HG02571 (cell line): ENCODE measurements around the gene LIN28B.
"Not testable (repeated sequence)": the region's sequence is repeated elsewhere in the genome, so short reads cannot be mapped to it uniquely, and the experiment has no call there.

Source experiments
- ATAC-seq: cut with Tn5 transposase; IDR thresholded peaks from one replicate; pipeline ENCODE4 v1.9.1; 2021; ENCODE audit warnings: mild to moderate bottlenecking, moderate library complexity; ENCODE audit not compliant: unreplicated experiment

The LIN28B gene

DNA sequence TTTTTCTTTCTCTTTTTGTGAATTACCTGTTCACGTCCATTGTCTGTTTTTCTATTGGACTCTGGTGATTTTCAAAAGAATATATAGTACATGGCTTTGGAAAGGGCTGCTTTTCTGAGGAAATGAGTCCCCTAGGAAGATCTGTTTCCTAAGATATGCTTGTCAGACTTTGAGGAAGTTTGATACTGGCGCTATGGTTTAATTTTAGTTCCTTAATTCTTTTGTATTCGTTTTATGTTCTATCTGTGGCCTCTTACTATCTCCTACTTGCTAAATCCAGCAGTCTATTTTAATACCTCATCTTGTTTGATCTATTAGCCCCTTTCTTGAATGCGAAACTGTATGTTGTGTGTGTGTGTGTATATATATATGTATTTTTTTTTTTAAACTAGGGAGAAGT is 101.9 kb downstream of the LIN28B start:
- no peak for ATAC-seq

DNA sequence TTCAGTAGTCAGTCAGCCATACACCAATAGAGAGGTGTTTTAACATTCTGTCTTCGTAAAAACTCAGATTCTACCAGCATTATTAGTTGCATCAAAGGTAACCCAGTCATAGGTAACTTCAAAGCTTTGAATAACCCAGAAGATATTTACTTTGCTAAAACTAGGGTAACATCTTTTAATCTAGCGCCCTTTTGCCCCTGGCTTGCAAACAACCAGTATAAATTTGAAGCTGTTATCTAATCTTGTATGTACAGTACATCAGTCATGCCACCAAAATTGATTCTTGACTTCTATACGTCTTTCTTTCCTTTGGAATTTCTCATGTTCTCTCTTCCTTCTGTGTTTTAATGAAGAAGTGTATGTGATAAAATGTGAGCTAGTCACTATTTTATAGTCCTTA is 109.3 kb downstream of the LIN28B start:
- no peak for ATAC-seq

DNA sequence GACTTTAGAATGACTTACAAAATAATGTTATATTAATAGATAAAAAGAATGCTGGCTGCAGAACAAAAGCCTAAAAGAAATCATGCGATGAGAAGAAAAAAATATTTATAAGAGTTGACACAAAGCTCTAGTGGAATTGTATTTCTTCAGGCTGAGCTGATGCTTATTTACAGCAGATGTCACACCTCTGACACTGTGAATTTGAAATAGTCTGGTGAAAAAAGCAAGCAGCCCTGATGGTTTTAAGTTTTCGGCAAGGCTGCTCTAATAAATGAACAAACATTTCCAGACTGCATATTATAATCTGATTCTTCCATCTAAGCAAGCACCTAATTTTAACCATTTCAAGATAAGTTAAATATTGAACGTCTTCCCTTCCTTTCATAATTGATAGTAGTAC is 109.9 kb downstream of the LIN28B start:
- ATAC-seq, result no peak

DNA sequence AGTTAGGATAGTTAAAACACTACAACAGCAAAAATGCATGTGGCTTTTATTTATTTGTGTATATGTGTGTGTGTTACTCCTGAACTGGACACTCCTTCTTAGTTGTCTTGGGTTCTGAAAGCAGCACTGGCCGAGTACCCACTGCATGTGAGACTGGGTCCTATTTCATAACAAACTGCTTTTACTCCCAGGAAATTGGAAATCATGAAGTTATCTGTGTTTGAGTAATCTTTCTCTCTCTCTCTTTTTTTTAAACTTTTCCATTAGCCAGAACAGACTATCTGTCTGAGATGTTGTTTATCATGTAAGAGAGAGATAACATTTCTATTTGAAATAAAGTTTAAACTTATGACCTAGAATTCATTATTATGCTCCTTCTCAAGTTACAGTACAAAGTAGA is 110.4 kb downstream of the LIN28B start:
- no peak for ATAC-seq

DNA sequence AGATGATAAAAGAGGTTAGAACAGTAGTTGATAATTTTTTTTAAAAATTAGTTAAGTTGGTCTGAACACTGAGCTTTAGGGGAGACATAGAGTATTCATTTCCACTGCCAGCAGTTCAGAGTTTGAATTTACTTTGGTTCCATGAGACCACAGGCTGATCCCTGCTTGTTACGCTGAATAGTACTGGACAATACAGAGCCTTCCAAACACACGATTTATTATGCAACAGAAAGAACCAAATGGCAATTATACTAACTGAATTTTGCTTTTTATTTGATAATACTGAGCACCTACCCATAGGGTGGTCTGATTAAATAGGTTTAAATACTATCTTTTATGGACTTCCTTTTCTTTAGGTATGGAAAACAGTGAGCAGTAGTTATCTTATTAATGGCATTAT is 111.5 kb downstream of the LIN28B start:
- ATAC-seq, result no peak

DNA sequence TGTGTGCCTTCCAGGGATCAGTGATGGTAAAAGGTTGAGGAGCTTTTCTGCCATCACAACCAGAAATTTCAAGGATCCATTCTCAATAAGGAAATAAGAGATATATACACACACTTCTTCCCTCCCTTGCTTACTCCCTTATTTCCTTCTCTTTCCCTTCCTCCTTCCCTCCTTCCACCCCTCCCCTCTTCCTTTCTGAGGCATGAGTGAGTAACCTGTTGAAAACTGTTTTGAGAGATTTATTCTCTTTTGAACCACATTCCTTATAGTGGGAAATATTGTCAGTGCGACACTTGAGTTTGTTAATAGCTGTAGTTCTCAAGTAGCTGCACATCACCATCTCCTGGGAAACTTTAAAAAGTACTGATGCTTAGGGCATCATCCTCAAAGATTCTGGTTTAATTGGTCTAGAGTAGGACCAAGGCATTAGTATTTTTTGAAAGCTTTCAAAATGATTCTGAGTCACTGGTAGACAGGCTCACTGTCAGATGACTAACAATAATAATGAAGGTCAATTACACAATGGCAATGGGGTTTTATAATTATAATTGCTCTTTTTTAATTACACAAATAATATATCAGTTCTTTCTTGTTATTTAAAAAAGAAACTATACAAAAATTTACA is 113.0 kb downstream of the LIN28B start:
- no peak for ATAC-seq

DNA sequence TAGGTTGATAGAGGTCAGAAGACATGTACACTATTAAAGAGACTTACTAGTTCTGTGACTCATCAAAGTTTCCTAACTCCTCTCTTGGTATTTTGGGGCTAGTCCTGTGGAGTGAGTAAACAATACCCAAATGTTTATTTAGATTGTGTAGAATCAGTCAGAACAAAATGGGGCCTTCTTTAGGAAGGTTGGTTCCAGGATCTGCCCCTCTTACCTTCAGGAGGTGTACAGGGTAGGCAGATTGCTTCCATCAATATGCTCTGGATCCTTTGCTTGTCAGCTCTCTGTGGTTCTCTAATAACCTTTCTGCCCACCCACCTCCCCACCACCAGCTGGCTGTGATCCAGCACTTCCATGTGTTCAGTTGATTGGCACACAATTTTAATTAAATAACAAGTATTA is 115.9 kb downstream of the LIN28B start:
- no peak for ATAC-seq

DNA sequence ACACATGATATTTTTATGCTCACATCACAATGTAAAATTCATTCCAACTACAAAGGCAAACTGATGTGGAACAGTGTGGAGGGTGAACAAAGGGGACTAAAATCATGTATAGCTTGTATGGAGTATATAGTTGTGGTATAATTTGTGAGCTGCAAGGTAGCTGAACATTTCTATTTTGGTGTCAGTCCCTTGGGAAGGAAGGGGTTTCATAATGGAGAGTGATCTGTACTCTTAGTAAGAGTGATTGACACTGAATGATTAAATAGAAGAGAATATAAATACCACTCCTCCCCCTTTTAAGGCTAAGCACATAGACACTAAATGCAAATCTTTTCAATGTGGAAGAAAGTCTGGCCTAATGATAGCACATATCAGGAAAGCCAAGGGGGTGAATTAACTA is 118.3 kb downstream of the LIN28B start:
- ATAC-seq, result no peak

DNA sequence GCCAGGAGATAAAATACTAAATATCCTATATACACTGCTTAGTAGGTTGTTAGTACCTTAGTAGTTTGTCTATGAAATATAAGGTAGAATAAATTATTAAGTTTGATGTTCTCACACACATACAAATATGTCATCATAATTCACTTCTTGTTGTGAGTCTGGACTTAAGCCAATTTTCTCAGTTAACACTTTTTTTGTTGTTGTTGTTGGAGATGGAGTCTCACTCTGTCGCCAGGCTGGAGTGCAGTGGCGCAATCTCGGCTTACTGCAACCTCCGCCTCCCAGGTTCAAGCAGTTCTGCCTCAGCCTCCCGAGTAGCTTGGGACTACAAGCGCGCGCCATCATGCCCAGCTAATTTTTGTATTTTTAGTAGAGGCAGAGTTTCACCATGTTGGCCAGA is 119.5 kb downstream of the LIN28B start:
- ATAC-seq, result not testable (repeated sequence)

DNA sequence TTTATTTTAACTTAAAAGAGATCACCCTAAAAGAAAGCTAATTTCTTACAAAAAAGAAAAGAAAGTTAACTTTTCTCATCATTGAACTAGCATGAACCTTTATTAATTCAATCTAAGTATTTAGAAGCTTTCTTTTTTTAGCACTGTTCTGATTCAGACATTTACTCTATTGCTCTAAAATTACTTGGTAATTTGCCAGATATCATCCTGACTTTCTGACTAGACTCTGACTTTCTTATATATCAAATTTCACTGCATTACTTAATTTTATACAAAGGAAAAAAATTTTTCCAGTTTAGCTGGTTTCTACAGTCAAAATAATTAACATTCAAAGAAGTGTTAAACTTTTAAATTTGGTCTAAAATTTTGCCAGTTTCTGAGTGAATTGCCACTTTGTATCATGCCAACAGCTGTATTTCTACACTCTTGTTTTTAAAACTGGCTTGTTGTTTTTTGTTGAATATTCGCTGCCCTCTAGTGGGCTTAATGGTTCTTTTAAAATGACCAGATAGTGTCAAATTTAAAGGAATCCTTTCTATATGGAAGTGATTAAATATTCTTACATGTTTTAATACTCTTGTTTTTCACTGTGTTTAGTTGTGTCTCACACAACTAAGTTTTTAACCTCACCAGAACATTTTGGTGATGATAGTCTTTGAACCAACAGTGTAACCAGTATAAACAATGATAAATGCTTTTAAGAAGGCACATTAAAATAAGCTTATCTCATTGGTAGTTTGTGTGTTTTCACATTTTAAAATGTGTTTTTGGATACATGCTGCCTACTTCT is 120.9 kb downstream of the LIN28B start:
- ATAC-seq, result no peak

DNA sequence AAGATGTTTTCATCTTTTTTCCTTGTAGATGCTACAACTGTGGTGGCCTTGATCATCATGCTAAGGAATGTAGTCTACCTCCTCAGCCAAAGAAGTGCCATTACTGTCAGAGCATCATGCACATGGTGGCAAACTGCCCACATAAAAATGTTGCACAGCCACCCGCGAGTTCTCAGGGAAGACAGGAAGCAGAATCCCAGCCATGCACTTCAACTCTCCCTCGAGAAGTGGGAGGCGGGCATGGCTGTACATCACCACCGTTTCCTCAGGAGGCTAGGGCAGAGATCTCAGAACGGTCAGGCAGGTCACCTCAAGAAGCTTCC is 121.4 kb downstream of the LIN28B start:
- ATAC-seq, result no peak

DNA sequence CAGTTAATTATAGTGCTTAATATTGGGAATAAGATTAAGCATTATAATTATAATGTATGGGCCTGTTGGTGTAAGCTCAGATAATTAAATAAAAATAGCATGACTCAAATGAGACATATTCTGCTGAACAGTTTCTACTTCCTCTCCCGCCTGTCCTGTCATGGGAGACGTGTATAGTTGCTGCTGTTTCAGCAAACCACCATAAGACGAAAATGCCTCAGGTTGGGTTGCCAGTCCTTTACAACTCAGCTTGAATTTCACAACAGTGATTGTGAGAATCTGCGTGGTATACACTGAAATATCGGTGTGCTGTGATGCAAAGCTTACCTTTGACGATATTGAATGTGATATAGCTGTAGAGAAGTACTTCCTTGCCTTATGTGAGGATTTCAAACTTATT is 123.4 kb downstream of the LIN28B start:
- ATAC-seq, result no peak

DNA sequence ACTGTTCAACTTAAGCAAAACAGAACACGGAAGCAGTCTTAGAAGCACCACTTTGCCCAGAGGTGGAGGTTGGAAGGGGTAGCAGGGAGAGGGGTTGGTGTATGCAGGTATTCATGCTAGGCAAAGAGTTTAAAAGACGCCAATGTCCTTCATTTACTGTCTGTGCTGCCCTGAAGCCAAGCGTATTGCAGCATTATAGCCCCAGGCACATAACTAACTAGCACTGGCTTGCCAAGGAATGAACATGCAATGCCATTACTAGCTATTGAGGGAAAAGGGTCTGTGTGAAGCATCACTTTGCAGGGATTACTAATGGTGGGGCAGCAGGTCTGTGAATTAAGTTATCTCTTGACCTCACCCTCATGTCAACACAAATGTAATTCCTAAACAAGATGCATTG is 124.8 kb downstream of the LIN28B start:
- not testable (repeated sequence) for ATAC-seq

DNA sequence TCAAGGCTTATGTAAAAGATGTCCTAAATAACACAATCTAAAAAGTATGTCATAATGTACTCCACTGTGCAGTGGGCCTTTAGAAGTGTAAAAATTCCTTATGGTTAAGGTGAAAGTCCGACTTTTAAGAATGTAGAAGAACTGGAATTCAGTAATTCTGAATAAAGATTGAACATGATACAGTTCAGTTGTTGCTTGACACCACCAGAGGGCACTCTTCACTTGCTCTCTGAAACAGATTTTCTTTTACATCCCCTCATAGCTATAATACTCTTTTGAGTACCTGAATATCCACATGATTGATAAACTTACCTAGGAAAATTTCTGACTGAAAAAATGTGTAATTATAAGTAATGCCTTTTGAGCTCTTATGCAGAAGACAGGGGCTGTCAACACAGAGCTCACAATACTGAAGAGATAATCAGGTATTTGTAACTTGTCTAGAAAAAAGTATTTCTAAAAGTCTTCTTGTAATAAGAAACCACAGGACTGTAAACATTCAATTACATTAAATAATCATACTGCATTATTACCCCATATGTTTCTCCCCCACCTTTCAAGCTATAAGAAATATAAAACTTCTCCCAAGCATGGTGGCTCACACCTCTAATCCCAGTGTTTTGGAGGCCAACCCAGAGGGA is 130.8 kb downstream of the LIN28B start:
- ATAC-seq, result no peak

DNA sequence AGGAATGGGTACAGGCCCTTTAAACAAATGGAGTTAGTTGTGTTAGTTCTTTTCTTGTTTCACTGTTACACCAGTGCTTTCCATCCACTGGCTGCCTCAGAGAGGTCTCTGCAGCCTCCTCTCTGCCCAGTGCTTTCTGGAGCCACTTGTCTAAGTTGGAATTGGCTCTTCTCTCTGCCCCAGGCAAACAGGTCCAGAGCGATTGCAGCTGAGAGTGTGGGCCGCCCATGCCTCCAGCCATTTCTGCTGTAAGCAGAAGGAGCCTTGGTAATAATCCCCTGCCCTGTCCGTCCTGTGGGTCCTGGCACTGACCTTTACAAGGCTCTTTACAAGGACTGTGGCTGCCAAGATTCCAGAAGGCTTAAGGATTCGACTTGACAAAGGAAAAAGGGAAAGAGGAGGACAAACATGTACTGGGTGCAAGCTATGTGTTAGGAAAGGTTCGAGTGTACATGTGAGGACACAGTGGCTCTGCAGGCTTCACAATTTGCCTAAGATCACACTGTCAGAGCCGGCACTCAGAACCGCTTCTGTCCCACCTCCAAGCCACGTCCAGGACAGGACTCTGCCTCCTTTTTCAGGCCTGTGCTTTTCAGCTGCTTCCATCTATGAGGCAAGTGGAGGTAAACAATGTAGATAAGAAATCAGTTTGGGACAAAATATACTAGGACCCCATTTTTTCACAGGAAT is 134.4 kb downstream of the LIN28B start:
- ATAC-seq, result no peak

DNA sequence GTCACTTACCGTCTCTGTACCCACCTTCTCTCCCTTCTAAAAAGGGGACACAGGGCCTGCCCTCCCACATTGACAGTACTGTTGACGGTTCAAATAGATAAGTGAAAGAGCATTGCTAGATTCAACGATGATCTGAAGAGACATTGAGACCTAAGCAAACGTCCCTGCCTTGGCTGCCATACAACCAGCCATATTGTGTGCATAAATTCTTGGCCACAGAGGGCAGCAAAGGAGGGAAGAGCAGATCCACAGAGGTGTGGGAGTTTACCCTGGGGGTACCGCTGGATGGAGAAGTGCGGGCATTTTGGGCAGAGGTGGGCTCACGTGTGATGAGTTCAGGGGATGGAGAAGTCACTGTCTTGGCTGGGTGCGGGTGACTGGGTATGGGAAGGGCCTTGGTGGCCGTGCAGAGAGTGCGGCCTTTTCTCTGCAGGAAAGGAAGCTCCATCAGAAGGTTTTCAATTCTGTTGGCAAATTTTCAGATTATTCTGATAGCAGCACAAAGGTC is 137.3 kb downstream of the LIN28B start:
- ATAC-seq, result no peak

DNA sequence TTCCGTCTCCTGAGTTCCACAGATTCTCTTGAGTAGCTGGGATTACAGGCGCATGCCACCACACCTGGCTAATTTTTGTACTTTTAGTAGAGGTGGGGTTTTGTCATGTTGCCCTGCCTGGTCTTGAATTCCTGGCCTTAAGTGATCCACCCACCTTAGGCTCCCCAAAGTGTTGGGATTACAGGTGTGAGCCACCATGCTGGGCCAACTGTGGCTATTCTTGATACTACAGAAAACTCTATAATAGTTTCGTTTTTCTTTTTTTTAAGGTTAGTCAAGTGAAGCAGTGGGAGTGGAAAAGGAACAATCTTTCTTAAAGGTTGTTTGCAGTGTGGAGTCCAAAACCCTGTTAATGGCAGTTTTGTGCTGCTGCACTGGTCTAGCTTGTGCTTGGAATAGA is 138.2 kb downstream of the LIN28B start:
- ATAC-seq, result no peak

DNA sequence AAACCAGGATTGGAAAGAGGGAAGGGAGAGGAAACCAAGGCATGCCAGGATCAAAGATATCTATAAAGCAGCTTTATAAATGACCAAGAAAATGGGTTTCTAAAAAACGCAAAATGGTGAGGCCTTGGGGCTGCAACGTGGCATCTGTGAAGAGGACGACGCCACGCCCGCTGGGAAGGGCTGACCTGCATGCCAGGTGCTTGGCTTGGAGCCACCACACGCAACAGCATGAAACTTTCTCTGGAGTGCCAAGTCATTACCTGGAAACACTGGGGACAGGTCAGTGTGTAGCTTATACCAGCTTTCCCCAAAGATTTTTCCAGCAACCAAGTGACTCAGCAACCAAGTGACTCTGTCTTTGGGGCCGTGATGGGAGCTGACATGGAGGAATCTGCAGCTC is 140.4 kb downstream of the LIN28B start:
- no peak for ATAC-seq

DNA sequence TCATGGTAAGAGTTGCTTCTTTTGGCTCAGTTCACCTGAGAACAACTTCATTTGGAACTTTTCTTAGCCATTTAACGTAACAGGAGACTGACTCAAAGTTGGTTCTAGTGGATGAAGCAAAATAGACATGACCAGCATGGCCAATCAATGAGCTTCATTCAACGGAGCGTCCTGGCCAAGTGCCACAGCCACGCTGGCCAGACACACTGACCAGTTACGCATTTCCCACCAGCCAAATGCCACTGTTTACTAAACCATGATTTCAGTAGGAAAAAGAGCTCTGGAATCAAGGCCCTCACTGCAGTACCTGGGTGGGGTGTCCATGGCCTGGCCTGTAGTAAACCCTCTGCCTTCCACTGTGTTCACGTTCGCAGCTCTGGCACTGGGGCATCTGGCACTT is 142.5 kb downstream of the LIN28B start:
- ATAC-seq, result no peak

DNA sequence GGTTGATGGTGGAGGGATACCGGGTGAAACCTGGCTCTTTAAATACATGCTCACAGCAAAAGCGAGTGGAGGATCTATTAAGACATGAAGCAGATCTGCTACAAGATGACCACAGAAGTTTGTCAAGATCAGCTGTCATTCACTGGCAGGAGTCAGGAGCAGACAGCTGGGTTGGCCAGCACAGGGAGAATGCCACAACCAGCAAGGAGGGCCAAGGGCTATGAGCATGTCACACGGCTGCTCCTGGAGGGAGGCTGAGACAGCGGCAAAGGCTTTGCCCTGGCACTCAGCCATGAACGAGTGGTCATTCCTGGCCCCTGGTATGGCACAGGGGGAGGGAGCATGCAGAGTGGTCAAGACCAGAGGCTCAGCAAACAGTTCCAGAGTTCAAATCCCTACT is 145.3 kb downstream of the LIN28B start:
- ATAC-seq, result no peak

DNA sequence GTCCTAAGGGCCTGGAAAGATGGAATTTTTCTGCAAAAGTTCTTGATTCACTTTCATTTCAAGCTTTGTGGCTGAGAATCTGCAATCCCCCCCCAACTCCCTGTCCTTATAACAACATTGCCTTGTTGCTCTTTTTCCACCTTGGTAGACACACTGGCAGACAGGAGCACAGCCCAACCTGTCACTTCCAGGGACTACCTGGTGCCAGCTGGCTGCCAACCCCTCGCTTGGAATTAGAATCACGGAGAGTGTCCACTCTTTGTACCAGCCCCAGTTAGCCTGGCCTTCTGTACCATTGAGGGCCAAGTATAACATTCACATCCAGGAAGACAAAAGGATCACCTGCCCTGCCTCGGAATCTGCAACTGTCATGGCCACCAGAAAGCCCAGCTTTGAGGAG is 148.2 kb downstream of the LIN28B start:
- ATAC-seq, result no peak

DNA sequence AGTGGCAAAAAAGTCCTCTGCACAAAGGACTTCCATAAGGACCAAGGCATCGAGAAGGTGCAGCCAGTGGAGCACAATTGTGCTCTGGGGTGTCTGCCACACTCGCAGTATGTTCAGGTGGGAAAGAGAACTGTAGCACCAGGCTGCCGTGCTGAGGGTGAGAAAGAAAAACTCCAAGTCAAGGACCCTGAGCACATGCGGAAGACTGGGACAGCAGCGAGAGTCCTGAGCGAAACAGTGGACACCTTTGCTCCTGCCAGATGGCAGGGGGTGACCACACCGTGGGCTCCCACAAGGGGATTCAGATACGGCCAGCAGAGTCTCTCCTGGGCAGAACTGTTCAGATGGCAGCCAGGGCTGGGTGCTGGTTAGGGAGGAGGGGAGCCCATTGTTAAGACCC is 149.4 kb downstream of the LIN28B start:
- ATAC-seq, result no peak
